Fibroblast of lung (primary cell): ENCODE measurements around the gene MOXD1.

Experiments used
- CTCF ChIP-seq, 2 donors: IDR thresholded peaks in 1 of 2; conservative IDR thresholded peaks in 1 of 2; 1 replicate in 1 of 2; 2 replicates in 1 of 2; pipeline ENCODE4 v1.5.1; 2011 to 2012; ENCODE audit warnings: low read length in 2 of 2, control low read depth in 1 of 2, inconsistent platforms in 1 of 2, low read depth in 1 of 2, mild to moderate bottlenecking in 1 of 2
- EZH2 ChIP-seq: IDR thresholded peaks from 2 replicates; pipeline ENCODE4 v1.5.1; 2012; ENCODE audit warnings: low read length, control low read depth, mild to moderate bottlenecking; ENCODE audit errors: missing control alignments

DNA sequence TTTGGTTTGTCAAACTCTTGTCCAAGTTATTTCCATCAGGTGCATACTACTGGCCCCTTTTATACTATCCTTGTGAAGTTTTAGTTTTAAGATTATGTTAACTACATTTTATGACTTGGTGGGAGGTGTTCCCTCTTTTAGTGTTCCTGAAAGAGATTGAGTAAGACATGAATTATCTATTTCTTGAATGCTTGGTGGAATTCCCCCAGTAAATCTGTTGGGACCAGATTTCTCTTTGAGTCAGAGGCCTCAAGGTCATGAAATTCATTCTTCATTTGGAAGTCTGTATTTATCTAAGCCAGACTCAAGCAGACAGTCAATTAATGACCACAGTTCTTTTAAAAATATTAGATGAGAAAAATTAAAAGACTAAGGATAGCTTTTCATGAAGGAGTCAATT is 81.3 kb downstream of the MOXD1 start:
- TF ChIP-seq CTCF (conservative IDR thresholded peaks at IDR 0.05 in 1 of 2, IDR thresholded peaks at IDR 0.05 in 1 of 2; ENCODE audit: low read depth in 1 of 2, low read length in 2 of 2) (no peak), EZH2 (no peak)
